Measurements from ENCODE around the gene CELF2.
"Not testable (repeated sequence)": the region's sequence is repeated elsewhere in the genome, so short reads cannot be mapped to it uniquely, and the experiment has no call there.

Gene CELF2

GRCh38 chr10:11118686-11119085, 101.0 kb downstream of the CELF2 start:
- Histone ChIP-seq H3K9me3 (ENCODE audit: control insufficient read depth in 1 of 2, low read length in 2 of 2) (no peaks in the 10 kb centered on the region), H3K27me3 (ENCODE audit: low read depth, low read length) (no peaks in the 10 kb centered on the region), H3K36me3 (ENCODE audit: control insufficient read depth in 1 of 2, insufficient read depth in 2 of 2, low read length in 2 of 2) (no peaks in the 10 kb centered on the region), H3K4me1 (ENCODE audit: control insufficient read depth in 1 of 2, insufficient read depth in 2 of 2, low read length in 2 of 2) (peaks cover 0 to 22% of the 10 kb centered on the region in 2 donors), H3K4me3 (ENCODE audit: low read depth in 1 of 2, low read length in 2 of 2) (no peak overlapping the region), H3K27ac (ENCODE audit: low read length) (no peak overlapping the region)

GRCh38 chr10:11119843-11120242, 102.2 kb downstream of the CELF2 start:
- no peaks in the 10 kb centered on the region for H3K27me3 ChIP-seq (ENCODE audit: low read depth, low read length)
- peaks cover 0 to 22% of the 10 kb centered on the region in 2 donors for H3K4me1 ChIP-seq (ENCODE audit: control insufficient read depth in 1 of 2, insufficient read depth in 2 of 2, low read length in 2 of 2)
- H3K9me3 ChIP-seq (ENCODE audit: control insufficient read depth in 1 of 2, low read length in 2 of 2) = no peaks in the 10 kb centered on the region
- no peak overlapping the region for H3K4me3 ChIP-seq (ENCODE audit: low read depth in 1 of 2, low read length in 2 of 2)
- H3K27ac ChIP-seq (ENCODE audit: low read length) = no peak overlapping the region
- no peaks in the 10 kb centered on the region for H3K36me3 ChIP-seq (ENCODE audit: control insufficient read depth in 1 of 2, insufficient read depth in 2 of 2, low read length in 2 of 2)

GRCh38 chr10:11120711-11121110, 103.0 kb downstream of the CELF2 start:
- peaks cover 0 to 22% of the 10 kb centered on the region in 2 donors for H3K4me1 ChIP-seq (ENCODE audit: control insufficient read depth in 1 of 2, insufficient read depth in 2 of 2, low read length in 2 of 2)
- H3K9me3 ChIP-seq (ENCODE audit: control insufficient read depth in 1 of 2, low read length in 2 of 2) = no peaks in the 10 kb centered on the region
- H3K4me3 ChIP-seq (ENCODE audit: low read depth in 1 of 2, low read length in 2 of 2) = no peak overlapping the region
- H3K36me3 ChIP-seq (ENCODE audit: control insufficient read depth in 1 of 2, insufficient read depth in 2 of 2, low read length in 2 of 2) = no peaks in the 10 kb centered on the region
- H3K27ac ChIP-seq (ENCODE audit: low read length) = no peak overlapping the region
- H3K27me3 ChIP-seq (ENCODE audit: low read depth, low read length) = no peaks in the 10 kb centered on the region

GRCh38 chr10:11123892-11124291, 106.2 kb downstream of the CELF2 start:
- peaks cover 0 to 22% of the 10 kb centered on the region in 2 donors for H3K4me1 ChIP-seq (ENCODE audit: control insufficient read depth in 1 of 2, insufficient read depth in 2 of 2, low read length in 2 of 2)
- not testable (repeated sequence) for H3K36me3 ChIP-seq (ENCODE audit: control insufficient read depth in 1 of 2, insufficient read depth in 2 of 2, low read length in 2 of 2); H3K27me3 ChIP-seq (ENCODE audit: low read depth, low read length); H3K27ac ChIP-seq (ENCODE audit: low read length); H3K4me3 ChIP-seq (ENCODE audit: low read depth in 1 of 2, low read length in 2 of 2); H3K9me3 ChIP-seq (ENCODE audit: control insufficient read depth in 1 of 2, low read length in 2 of 2)

GRCh38 chr10:11125004-11125403, 107.3 kb downstream of the CELF2 start:
- H3K27ac ChIP-seq (ENCODE audit: low read length) = no peak overlapping the region
- peaks cover 0 to 22% of the 10 kb centered on the region in 2 donors for H3K4me1 ChIP-seq (ENCODE audit: control insufficient read depth in 1 of 2, insufficient read depth in 2 of 2, low read length in 2 of 2)
- H3K9me3 ChIP-seq (ENCODE audit: control insufficient read depth in 1 of 2, low read length in 2 of 2) = no peaks in the 10 kb centered on the region
- no peaks in the 10 kb centered on the region for H3K27me3 ChIP-seq (ENCODE audit: low read depth, low read length)
- no peak overlapping the region for H3K4me3 ChIP-seq (ENCODE audit: low read depth in 1 of 2, low read length in 2 of 2)
- H3K36me3 ChIP-seq (ENCODE audit: control insufficient read depth in 1 of 2, insufficient read depth in 2 of 2, low read length in 2 of 2) = no peaks in the 10 kb centered on the region

GRCh38 chr10:11127017-11127416, 109.3 kb downstream of the CELF2 start:
- not testable (repeated sequence) for H3K27ac ChIP-seq (ENCODE audit: low read length); H3K4me1 ChIP-seq (ENCODE audit: control insufficient read depth in 1 of 2, insufficient read depth in 2 of 2, low read length in 2 of 2); H3K9me3 ChIP-seq (ENCODE audit: control insufficient read depth in 1 of 2, low read length in 2 of 2); H3K4me3 ChIP-seq (ENCODE audit: low read depth in 1 of 2, low read length in 2 of 2); H3K27me3 ChIP-seq (ENCODE audit: low read depth, low read length); H3K36me3 ChIP-seq (ENCODE audit: control insufficient read depth in 1 of 2, insufficient read depth in 2 of 2, low read length in 2 of 2)

GRCh38 chr10:11131112-11131639, 113.5 kb downstream of the CELF2 start:
- H3K4me3 ChIP-seq (ENCODE audit: low read depth in 1 of 2, low read length in 2 of 2) = no peak overlapping the region
- no peak overlapping the region for H3K27ac ChIP-seq (ENCODE audit: low read length)

GRCh38 chr10:11134411-11134810, 116.7 kb downstream of the CELF2 start:
- Histone ChIP-seq H3K9me3 (ENCODE audit: control insufficient read depth in 1 of 2, low read length in 2 of 2) (no peaks in the 10 kb centered on the region), H3K36me3 (ENCODE audit: control insufficient read depth in 1 of 2, insufficient read depth in 2 of 2, low read length in 2 of 2) (no peaks in the 10 kb centered on the region), H3K4me3 (ENCODE audit: low read depth in 1 of 2, low read length in 2 of 2) (no peak overlapping the region), H3K4me1 (ENCODE audit: control insufficient read depth in 1 of 2, insufficient read depth in 2 of 2, low read length in 2 of 2) (no peaks in the 10 kb centered on the region), H3K27ac (ENCODE audit: low read length) (no peak overlapping the region), H3K27me3 (ENCODE audit: low read depth, low read length) (no peaks in the 10 kb centered on the region)

More at GRCh38 chr10:11131112-11131639, 113.5 kb downstream of the CELF2 start:
- H3K36me3 ChIP-seq (ENCODE audit: control insufficient read depth in 1 of 2, insufficient read depth in 2 of 2, low read length in 2 of 2) = no peaks in the 10 kb centered on the region
- no peaks in the 10 kb centered on the region for H3K4me1 ChIP-seq (ENCODE audit: control insufficient read depth in 1 of 2, insufficient read depth in 2 of 2, low read length in 2 of 2)
- no peaks in the 10 kb centered on the region for H3K9me3 ChIP-seq (ENCODE audit: control insufficient read depth in 1 of 2, low read length in 2 of 2)
- H3K27me3 ChIP-seq (ENCODE audit: low read depth, low read length) = no peaks in the 10 kb centered on the region

GRCh38 chr10:11135709-11136108, 118.0 kb downstream of the CELF2 start:
- Histone ChIP-seq H3K4me1 (ENCODE audit: control insufficient read depth in 1 of 2, insufficient read depth in 2 of 2, low read length in 2 of 2) (no peaks in the 10 kb centered on the region), H3K4me3 (ENCODE audit: low read depth in 1 of 2, low read length in 2 of 2) (no peak overlapping the region), H3K9me3 (ENCODE audit: control insufficient read depth in 1 of 2, low read length in 2 of 2) (no peaks in the 10 kb centered on the region), H3K27me3 (ENCODE audit: low read depth, low read length) (no peaks in the 10 kb centered on the region), H3K27ac (ENCODE audit: low read length) (no peak overlapping the region), H3K36me3 (ENCODE audit: control insufficient read depth in 1 of 2, insufficient read depth in 2 of 2, low read length in 2 of 2) (no peaks in the 10 kb centered on the region)

- Histone ChIP-seq H3K36me3 (ENCODE audit: control insufficient read depth in 1 of 2, insufficient read depth in 2 of 2, low read length in 2 of 2) (no peaks in the 10 kb centered on the region), H3K4me1 (ENCODE audit: control insufficient read depth in 1 of 2, insufficient read depth in 2 of 2, low read length in 2 of 2) (peaks cover 0 to 6% of the 10 kb centered on the region in 2 donors), H3K27ac (ENCODE audit: low read length) (no peak overlapping the region), H3K9me3 (ENCODE audit: control insufficient read depth in 1 of 2, low read length in 2 of 2) (no peaks in the 10 kb centered on the region), H3K4me3 (ENCODE audit: low read depth in 1 of 2, low read length in 2 of 2) (no peak overlapping the region), H3K27me3 (ENCODE audit: low read depth, low read length) (no peaks in the 10 kb centered on the region)
These were observed 120.8 kb downstream of the CELF2 start for GRCh38 chr10:11138314-11139033.

- H3K36me3 ChIP-seq (ENCODE audit: control insufficient read depth in 1 of 2, insufficient read depth in 2 of 2, low read length in 2 of 2) = no peaks in the 10 kb centered on the region
- H3K4me3 ChIP-seq (ENCODE audit: low read depth in 1 of 2, low read length in 2 of 2) = no peak overlapping the region
- no peak overlapping the region for H3K27ac ChIP-seq (ENCODE audit: low read length)
- no peaks in the 10 kb centered on the region for H3K9me3 ChIP-seq (ENCODE audit: control insufficient read depth in 1 of 2, low read length in 2 of 2)
- H3K4me1 ChIP-seq (ENCODE audit: control insufficient read depth in 1 of 2, insufficient read depth in 2 of 2, low read length in 2 of 2) = peaks cover 5 to 21% of the 10 kb centered on the region in 2 donors
- no peaks in the 10 kb centered on the region for H3K27me3 ChIP-seq (ENCODE audit: low read depth, low read length)
These were observed 123.3 kb downstream of the CELF2 start for GRCh38 chr10:11140963-11141362.
